Measurements from ENCODE around the gene MBL2.
A peak's percentile ranks its signal among the peaks of the same experiment; 100 is the strongest.

The MBL2 gene

DNA sequence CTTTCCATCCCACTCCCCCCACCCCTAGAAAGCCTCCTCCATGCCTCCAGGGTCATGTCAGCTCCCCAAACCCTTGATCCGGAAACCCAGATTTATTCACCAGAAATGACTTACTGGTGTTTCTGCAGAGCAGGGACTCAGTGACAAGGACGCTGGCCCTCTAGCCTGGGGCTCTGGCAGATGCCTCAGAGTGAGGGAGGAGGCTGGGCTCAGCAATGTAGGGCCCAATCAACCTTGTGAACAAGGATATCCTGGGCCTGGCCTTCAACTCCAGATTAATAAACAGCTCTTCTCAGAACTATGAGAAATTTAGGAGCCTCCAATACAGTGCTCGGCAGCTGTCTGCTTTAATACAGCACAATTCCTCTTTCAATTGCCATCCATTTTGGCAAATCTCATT, at the start of gene MBL2:
TSS of gene MBL2 (minus strand) at position 162 of the 400 bp plus-strand sequence. CDS start 1,149 bp downstream, outside the sequence.
- DNase-seq: no peak

DNA sequence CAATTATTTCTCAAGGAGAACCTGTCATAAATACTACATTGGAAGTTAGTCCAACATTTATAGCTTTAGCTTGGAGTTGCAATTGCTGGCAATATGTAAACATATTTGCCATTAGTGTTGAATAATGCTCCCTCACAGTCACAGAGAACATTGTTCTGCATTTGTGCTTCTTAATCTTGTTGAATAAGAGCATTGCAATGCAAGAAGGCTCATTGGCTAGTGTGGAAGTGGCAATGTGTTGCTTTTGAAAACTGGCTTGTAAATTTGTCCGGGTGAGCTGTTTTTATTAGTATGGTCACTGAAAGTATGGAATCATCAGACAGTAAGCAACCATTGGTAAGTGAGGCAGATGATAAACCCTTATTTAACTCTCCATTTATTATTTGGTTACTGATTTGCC, 47.7 kb upstream of the MBL2 start:
- DNase-seq: no peak

DNA sequence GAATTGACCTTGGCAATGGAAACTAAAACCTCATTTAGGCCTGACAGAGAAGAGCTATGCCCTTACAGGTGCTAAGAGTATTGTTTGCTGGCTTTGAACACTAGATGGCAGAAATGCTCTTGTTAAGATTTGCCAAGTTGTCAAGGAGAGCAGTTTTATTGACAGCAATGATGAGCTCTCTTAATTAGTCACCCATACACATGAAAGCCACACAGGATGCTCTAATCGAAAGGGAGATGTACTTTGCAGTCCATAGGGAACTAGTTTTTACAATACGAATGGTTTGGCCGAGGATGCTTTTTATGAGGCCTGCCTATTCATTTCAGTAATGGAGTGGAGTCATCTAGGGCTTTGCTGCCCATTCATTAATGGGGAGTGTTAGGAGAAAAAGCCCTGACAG, 45.4 kb upstream of the MBL2 start:
- DNase-seq: no peak

DNA sequence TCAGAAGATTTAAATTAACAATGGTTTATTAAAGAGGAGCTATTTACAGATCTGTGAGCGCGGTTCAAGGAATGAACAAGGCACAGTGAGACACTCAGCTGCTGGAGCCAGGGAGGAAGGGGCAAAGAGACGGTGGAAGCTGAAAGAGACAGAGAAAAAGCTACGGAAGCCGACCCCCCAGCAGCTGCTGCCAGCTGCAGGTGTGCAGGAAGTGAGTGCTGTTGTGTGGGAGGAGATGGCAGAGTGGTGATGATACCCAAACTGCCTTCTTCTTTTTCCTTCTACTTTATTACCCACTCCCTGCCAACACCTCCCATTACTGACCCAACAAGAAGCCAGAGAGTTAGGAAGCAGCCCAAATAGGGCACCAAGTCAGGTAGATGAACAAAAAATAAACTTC, 41.9 kb upstream of the MBL2 start:
- DNase-seq: no peak

DNA sequence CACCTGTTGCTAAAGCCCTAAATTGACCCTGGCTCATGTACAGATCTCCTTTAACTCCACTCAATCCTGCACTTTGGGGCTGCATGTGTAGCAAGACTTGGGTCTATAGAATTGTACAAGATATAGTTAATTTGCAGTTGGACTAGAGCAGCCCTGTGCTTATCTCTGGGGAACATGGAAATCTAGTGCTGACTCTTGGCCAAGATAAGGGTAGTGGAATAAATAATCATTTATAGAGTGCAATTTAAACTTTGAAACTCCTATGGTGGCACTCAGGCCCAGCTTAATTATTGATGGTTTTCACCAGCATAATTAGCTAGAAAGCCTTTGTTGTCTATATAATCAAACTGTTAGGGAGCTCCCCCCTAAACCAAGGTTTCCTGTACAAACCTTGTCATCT, 39.2 kb upstream of the MBL2 start:
- DNase-seq: no peak

DNA sequence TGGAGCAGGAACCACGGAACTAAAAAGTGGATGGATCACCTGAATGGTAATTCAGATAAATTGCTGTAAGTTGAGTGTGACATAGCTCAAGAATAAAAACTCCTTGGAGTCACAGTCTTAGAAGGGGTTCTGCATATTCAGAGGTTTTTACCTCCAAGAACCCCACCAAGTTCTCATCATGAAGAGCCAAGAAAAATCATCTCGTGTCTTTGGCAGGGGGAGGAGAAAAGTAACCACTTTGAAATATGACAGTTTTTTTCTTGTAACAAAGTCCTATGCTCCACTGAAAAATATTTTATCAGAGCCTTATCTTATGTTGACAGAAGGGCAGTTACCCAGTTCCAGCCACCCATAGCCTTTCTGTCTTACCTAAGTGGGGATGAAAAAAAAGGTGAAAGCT, 38.2 kb upstream of the MBL2 start:
- DNase-seq: no peak

DNA sequence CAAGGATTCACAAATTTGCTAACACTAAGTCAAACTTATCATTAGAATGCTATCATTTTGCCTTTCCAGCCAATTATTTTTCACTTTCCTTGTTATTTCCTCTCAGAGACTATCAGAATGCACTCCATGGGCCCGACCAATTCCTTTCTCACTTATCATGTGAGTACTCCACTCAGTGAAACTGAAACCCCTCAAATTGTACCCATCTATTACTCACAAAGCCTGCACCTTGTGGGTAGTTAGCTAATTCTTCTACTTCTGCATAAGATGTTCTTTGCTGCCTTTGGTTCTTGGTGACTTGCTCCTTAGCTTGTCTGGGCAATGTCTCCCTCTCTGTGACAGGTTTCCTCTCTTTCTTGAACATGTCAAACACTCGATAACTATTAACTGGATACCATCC, 35.2 kb upstream of the MBL2 start:
- DNase-seq: no peak

DNA sequence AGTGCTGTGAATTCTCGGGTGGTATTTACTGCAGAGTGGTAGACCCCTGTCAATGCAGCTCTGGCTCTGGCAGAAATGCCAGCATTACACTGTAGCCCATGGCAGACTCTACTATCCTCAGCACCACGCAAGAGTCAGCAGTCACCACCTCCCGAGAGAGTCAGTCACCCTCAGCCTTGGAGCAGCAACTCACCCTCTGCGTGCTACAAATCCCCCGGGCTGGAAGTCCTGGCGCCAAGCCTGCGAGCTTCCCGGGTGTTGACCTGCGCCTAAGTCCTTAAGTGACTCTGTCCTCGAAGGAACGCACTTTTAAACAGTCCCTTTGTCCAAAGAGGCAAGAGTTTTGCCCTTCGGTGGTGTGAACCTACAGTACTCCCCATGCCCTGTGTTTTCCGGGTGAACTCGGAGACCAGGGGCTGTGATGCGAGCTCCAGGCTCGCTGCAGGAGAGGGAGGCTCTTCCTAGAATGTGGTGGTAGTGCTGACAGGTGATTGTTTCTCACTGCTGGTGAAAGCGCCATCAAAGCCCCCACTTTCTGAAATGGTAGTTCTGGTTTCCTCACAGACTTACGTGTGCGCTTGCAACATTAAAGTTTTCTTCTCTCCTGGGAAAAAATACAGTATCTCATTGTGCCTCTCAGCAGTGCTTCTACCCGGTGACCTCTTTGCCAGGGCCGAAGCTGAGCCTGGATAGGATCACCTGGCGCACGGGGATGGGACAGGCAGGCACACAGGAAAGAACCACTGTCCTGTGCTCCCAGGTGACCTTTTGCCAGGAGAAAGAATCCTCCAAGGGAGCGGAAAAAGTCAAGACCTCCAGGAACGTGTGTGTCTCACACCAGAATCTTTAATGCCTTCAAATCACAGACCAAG, 33.1 kb upstream of the MBL2 start:
- DNase-seq: no peak

DNA sequence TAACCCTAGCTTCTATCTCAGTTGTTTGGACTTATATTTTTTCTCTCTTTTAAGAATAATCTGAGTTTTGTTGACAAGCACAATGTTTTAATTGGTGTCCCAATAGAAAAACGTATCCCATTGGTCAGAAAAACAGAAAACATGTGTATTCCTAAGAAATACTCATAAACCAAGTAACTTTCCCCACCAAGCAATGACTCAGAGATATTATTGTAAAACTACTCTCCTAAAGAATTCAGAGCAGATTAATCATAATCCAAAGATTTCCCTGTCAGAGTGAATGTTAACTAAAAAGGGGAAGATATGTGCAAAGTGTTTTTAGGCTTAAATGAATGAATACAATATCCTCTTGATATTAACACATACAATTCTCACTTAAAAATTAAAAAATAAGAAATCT, 29.4 kb upstream of the MBL2 start:
- DNase-seq: no peak

DNA sequence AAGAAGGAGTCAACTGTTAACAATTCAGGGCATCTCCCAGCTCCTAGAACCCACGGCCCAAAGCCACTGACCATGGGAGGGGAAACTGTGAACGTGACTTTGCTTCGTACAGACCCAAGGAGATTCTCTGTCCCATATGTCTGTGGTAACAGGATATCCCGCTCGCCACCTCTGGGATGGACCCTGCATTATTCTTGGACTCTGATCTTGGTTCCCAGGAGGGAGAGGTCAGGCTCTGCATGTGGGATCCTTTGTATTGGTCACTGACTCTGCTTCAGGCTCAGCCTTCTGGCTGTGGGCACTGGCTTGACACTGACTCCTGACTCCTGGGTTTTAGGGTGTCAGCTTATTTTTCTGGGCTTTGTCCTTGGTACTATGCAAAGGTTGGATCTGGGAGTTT, 13.5 kb upstream of the MBL2 start:
- no peak for DNase-seq

DNA sequence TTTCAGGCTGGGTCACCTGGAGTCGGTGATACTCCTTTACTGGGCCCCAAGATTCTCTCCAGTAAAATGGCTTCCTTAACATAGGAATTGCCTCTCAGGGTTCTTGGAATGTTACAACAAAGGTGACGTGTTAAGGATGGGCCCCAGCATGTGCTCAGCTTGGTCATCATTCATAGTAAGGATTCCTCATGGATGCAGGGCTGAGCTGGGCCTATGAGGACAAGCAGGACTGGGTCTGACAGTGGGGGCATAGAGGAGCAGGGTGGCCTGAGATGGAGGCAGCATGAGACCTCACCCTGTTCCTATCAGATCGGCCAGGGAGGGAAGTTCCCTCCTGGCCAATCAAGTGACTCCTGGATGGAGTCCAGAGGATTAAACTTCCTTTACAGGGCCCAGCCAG, 12.8 kb upstream of the MBL2 start:
- DNase-seq: no peak

DNA sequence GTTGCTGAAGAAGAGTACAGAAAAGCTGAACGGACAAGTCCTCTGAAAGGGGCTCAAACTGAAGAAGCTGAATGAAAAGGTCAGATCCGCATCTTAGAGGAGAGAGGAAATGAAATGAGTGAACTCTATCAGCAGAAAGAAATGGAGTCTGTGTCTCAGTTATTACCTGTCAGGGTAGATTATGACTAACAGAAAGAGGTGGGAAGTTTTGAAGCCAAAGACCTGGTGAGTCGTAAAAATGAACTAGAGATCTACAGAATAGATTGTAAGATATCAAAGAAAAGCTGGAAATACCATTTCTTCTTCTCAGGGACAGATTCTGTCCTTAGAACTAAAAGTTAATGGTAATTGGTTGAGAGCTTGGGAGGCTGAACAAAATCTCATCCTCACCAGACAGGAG, 11.1 kb upstream of the MBL2 start:
- DNase-seq: no peak

DNA sequence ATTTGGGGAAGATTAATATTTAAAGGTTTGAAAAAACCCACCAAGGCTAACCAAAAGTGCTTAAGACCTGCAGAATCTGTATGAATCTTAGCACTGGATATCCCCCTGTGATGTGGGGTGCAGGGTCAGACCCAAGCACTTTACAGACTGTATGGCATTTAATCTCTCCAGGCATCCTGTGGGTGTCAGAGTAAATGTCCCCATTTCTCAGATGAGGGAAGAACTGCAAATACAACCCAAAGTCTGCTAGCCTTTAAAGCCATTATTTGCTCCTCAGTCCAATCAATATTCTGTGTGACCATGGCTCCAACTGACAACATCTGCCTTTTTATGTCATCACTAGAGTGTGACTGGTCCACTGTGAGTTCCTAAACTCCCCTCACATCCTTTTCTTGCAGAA, 10.0 kb upstream of the MBL2 start:
- DNase-seq: no peak

DNA sequence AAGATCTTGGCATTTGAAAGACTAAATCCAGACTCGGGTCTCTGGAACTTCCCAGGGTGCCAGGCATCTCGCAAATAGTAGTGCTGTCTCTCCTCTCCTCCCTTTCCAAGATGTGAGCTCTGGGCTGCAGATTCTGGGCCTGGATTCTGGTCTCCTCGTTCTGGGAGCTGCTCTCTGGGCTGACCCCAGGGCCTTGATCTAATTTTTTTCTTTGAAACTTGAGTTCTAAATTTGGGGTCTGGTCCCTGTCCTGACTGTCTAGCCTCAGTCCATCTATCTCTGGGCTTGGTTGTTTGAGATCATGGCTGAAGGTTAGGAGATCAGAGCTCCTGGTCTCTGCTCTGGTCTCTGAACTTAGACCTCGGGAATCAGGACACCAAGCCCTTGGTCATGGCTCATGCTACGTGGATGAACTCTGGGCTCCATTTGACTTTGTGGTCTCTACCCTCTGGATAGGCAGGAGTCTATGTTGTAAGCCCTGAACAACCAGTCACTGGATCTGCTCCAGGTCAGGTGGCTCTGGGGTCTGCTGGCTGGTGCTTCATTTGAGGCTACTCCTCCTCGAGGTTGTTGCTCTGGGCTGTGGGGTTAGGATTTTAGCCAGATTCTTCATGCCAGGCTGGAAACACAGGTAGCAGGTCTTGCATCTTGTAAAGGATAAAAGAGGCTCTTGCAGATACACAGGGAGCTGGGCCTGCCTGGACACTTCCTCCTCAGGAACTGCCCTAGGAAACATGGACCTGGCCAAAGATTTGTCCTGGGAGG, 8.0 kb upstream of the MBL2 start:
- no peak for DNase-seq

DNA sequence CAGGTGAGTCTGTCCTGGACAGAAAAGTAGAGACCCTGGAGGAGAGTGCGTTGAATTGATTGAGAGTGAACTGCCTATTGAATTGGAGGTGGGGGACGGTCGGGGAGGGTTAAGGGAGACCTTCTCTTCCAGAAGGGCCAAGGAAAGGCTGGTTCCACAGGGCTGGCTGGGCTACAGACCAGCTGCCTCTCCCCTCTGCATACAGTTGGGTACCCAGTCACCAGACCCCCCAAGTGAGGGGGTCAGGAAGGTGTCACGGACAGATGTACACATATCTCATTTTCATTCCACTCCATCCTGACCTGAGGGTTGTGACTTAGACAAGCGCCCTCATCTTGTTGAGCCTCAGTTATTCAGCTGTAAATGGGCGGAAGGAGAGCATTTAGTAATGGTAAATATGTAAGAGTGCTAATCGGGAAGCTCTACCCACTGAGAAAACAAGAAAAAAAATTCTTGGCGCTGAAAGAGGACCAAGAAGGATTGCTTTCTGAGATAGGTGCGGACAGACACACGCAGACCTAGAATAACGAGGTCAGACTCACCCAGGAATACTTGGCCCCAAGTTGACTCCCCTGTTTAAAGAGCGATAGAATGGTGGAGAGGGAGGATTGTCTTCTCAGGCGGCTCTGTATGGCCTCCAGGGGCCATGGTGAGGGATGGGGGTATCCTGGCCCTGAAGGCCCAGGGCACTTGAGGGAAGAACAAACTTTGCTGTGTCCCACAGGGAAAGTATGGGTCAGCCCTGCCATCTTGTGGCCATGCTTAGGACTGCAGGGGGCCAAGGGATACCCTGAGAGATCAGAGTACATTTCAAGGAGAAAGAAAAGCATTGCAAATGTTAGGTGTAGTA, 7.2 kb upstream of the MBL2 start:
- peak; percentile 22 for DNase-seq

DNA sequence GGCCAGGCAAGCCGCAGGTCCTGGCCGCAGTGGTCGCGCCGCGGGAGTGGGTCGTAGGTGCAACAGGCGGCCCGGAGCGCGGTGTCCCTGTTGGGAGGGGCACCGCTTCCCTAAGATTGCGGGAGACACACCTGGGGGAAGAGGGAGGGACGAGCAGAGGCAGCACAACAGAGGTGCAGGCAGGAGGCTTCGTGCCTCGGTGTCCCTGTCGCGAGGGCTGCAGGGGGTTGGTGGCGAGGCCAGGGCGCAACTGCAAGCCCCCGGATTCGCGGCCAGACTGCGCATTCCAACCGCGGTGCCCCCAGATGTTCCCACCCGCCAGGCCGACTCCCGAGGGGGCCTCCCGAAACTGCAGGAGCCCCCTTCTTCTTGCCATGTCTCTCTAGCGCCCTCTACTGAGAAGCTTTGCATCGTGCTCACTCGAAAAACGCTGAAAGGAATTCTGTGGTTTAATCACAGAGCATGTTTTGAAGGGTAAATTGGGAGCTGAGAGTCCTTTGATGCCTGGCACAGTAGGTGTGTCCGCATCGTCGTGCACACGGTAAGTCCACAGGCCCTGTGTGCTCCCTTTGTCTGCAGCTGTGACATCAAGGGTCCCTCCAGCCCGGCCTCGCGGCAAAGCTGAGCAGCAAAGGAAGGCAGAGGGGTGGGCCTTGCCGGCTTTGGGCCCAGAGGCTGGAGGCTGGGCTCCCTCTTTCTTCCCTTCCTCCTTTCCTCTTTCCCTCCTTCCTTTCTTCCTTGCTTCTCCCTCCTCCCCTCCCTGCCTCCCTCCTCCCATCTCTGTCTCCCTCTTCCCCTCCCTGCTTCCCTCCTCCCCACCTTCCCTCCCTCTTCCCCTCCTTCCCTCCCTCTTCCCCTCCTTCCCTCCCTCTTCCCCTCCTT, 6.2 kb upstream of the MBL2 start:
- DNase-seq: no peak

DNA sequence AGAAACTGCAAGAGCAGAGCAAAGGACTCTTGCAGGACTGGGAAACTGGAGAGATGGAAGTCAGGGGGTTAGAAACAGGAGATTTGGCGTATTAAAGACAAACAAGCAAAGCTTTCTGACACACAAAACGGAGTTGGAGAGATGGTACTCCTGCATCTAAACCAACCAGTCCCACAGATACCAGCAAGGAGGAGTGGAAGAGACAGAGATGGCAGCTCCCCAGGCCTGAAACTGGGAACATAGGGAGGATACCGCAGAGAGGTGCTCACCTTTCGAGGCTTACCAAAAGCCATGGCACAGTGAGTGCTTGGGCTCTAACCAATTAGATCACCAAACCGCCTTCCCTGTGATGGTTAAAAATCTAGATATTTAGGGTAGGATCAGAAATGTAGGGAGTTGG, 4.8 kb upstream of the MBL2 start:
- DNase-seq: no peak

DNA sequence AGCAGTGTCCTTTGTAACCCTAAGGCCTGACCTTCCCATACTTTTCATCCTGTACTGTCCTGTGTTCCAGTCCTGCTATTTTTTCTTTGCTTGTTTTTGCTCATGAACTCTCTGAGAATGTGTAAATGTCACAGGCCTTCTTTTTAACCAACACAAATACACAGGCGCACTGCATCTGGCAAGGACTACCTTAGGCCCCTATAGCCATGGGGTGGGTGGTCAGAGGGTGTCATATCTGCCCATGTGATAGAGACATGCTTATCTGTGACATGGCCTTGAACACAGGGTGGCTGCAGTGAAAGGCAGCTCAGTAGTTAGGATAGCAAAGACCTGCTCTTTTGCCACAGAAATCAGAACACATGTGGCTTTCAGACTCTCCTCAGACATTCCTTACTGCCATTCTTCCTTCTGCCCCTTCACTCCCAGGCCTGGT, 3.9 kb upstream of the MBL2 start:
- DNase-seq: no peak

DNA sequence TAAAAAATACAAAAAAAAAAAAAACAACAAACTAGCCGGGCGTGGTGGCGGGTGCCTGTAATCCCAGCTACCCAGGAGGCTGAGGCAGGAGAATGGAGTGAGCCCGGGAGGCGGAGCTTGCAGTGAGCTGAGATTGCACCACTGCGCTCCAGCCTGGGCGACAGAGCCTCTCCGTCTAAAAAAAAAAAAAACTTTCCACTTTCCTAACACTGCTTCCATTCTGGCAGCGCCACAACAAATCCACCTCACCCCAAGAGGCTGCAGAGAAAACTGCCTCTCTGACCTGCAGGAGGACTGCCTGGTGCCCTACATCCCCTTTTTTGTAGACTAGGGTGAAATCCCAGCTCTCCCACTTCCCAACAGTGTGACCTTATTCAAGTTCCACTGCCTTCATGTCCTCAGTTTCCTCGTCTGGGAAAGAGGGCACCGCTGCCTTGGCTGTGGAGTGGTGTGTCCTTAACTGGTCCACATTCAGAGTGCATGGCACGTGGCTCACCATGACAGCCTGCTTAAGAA, 2.6 kb upstream of the MBL2 start:
- no peak for DNase-seq

DNA sequence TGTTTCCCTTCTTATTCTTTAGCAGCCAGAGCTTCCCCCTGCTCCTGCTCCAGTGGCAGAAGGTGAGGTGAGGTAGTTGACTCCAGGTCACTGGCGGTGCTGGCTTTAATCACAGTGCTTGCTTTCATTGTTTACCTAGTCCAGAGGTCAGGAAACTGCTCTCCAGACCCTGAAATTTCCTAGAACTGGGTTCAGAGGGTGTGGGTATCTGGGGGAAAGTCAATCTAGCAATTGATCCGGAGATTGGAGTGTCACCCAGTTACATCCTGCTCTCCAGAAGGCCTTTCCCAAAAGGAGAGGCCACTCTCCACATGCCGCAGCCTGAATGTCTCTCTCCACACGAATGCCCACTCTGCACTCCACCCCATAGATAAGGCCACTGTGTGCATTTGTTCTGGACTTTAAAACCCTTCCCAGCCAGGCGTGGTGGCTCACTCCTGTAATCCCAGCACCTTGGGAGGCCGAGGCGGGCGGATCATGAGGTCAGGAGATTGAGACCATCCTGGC, 2.1 kb upstream of the MBL2 start:
- no peak for DNase-seq

DNA sequence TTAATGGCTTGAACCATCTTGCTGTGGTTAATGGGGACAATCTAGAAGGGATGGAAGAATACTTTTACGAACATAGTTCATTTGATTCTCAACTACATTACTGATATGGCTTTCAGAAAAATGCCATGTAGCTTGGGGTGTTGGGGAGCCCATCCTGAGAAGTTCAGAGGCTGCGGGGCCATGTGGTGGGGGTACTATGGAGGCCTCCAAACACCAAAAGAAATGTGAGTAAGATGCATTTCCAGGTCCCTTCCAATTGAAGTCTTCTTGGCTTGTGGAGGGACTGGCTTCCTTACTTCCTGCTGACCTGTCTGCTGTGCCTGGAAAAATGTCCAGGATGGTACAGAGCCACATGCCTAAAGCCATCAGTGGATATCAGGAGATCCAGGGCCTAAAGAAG, 1.6 kb upstream of the MBL2 start:
- DNase-seq: no peak
